Kidney glomerular epithelial cell (primary cell): ENCODE measurements around the gene SDF4.
A peak's percentile ranks its signal among the peaks of the same experiment; 100 is the strongest.

Experiments
- DNase-seq: peaks from one replicate; lab custom pipeline; 2025; lab: John Stamatoyannopoulos, UW

SDF4 gene, protein sequence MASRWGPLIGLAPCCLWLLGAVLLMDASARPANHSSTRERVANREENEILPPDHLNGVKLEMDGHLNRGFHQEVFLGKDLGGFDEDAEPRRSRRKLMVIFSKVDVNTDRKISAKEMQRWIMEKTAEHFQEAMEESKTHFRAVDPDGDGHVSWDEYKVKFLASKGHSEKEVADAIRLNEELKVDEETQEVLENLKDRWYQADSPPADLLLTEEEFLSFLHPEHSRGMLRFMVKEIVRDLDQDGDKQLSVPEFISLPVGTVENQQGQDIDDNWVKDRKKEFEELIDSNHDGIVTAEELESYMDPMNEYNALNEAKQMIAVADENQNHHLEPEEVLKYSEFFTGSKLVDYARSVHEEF

GRCh38 chr1:1231400-1232207 lies at the start of gene SDF4:
TSS of gene SDF4 (minus strand) at chr1:1232001. CDS start at chr1:1228772, 3,229 bp downstream.
- peak; percentile 91 for DNase-seq

- DNase-seq = no peak
Observed at GRCh38 chr1:1280782-1281481, 49.1 kb upstream of the SDF4 start.

DNA sequence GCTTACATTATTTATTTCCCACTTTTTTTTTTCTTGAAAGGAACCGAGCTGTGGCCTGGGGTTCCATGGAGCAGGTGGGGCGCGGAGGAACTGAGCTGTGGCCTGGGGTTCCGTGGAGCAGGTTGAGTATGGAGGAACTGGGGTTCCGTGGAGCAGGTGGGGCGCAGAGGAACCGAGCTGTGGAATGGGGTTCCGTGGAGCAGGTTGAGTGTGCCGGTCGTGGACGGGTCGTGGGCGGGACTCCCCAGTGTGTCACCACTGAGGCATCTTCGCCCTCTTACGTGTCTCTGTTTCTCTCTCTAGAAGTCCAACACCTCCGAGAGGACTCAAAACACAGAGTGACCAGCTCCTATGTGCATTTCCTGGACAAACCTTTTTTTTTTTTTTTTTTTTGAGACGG lies 47.2 kb upstream of the SDF4 start:
- DNase-seq = no peak

GRCh38 chr1:1278620-1279019 lies 46.8 kb upstream of the SDF4 start:
- no peak for DNase-seq

DNA sequence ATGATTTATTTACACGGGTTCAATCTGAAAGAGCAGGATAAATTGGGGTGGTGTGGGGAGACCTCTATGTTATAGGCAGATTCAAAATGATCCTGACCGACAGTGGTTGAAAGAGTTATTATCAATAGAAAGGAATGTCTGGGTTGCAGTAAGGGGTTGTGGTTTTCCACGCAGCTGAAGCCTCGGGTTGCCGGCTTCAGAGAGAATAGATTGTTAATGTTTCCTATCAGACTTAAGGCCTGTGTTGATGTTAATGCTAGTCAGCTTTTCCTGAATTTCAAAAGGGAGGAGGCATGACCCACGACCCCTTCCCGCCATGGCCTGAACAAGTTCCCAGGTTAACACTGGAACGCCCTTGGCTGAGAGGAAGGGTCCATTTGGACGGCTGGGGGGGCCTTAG lies 44.0 kb upstream of the SDF4 start:
- no peak for DNase-seq

DNA sequence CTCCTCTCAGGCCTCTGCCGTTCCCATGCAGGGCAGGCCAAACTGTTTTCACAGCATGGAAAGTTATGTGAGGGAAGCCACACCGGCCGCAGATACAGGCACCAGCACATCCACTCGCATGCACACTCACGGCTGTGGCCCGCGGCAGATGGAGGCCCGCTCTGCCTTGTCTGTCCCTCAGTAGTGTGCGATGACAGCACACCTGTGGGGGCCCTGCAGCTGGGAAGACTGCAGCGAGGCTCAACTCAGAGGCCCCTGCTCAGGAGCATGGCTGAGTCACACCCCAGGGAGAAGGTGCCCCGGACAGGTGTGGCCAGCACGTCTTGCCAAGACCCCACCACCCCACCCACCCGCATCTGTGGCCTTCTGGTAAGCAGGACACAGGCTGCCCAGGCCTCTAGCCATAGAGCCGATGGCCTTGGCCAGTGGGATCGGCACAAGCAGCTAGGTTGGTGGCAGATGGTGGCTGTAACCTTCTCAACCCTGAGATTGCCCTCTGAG lies 43.2 kb upstream of the SDF4 start:
- DNase-seq = no peak

- DNase-seq = no peak
Observed at GRCh38 chr1:1274299-1274930, 42.6 kb upstream of the SDF4 start.

DNA sequence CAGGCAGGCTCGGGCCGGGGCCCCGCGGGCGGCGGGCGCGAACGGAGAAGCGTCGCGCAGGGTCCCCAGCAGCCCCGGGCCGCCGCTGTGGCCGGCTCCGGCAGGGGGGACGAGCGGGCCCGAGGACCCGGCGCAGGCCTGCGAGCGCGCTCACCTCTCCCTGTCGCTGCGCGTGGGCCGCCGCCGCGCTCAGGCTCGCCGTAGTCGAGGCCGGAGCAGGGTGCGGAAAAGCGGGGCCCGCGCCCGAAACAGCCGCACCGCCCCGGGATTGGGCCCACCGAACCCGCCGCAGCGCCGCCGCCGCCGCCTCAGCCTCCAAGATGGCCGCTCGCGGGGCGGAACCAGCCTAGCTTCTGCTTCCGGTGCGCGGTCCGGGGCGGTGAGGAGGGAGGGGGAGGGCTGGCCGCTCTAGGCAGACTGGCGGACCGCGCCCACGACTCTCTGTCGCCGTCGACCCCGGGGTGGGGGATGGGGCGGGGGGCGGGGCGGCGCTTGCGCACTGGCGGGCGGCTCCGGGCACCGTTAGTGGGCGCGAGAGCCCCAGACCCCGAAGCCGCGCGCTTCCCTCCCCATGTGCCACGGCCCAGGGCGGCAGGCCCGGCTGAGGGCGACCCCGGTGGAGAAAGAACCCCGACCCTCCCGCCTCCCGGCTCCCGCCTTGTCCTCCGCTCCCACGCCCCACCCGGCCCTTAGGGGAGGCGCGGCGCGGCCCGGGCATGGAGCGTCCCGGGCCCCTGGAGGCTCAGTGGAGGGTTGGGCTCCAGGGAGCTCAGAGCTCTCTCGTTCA lies 41.9 kb upstream of the SDF4 start, which contains the start of gene UBE2J2:
UBE2J2 (minus strand) TSS at position 343 of the 787 bp plus-strand sequence. CDS start 5,862 bp downstream, outside the sequence.
- peak; percentile 47 for DNase-seq

DNA sequence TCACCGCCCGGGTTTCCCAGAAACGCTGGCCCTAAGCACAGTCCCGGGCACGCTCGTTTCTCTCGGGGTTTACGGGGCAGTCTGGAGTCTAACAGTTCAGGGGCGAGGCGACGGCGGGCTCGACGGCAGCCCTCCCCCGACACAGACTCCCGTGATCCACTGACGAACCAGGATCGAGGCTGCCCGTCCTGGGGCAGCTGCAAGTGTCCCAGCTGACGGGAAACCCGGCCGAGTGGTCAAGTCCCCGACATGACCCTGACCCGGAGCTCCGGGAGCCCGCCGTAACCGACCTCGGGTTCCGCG lies 41.4 kb upstream of the SDF4 start:
- DNase-seq = no peak

DNA sequence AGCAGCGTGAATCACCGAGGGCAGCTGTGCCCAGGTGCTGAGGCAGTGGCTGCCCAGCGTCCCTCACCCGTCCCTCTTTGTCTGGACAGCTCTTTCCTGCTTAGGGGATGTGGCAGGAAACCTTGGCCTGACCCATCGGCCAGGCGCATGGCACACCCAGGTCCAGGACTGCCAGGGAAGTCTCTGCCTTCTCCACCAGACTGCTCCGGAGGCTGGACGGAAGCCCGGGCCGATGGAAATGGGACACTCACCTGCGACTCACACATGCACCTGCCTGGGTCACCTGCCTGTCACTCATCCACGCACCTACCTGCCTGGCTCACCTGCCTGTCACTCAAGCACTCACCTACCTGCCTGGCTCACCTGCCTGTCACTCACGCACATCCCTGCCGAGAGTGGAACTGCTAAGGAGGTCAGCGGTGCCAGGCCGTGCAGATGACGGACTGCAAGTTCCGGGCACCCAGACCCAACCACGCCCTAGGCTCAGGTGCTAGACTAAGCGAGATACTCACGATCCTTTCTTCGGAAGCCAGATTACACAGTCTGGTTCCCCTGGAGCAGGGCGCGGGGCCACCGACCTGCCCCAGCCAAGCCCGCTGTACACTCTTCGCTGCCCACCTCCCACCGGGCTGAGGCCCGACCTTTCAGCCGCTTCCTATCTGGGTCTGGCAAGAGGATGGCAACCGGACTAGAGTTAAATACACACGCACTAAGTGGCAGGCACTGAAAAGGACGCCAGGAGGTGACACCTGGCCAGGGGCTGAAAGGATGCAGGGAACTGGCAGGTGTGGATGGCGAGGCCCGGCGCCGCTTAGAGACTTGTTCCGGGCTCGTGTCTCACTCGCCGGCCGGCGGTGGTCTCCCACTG lies 40.8 kb upstream of the SDF4 start:
- no peak for DNase-seq

DNA sequence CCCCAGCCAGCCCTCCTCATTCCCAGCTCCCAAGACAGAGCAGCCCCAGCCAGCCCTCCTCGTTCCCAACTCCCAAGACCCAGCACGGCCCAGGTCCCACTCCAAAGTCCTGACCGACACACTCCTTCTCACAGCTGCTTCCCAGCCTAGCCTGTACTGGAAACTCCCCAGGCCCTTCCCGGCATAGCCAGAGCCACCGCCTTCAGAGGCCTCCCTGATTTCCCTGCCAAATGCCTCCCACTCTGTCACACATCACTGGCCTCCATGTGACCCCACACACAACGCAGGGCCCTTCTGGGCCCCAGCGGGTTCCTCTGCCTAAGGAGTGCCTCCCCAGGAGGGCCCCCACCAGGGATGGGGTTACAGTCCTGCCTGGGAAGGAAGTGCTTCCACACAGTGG lies 39.0 kb upstream of the SDF4 start:
- peak; percentile 28 for DNase-seq

DNA sequence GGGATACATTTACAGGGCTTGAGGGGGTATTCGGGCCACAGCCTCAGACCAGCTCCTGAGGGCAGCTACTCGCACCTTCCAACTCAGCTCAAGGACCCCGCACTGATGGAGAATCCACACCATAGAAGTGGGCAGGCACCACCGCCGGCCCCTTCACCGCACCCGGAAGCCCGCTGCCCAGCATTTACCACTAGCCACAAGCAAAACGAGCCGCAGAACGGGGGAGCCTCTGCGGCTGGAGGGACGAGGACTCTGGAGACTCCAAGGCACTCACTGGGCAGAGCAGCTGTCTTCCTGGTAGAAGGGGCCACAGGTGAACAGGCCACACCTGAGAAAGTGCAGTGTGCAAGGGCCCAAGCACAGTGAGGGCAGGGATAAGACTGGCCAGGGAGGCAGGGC lies 36.5 kb upstream of the SDF4 start:
- DNase-seq = no peak

GRCh38 chr1:1267488-1268283 lies 35.9 kb upstream of the SDF4 start:
- DNase-seq = no peak

GRCh38 chr1:1264868-1265272 lies 33.1 kb upstream of the SDF4 start:
- peak; percentile 55 for DNase-seq

DNA sequence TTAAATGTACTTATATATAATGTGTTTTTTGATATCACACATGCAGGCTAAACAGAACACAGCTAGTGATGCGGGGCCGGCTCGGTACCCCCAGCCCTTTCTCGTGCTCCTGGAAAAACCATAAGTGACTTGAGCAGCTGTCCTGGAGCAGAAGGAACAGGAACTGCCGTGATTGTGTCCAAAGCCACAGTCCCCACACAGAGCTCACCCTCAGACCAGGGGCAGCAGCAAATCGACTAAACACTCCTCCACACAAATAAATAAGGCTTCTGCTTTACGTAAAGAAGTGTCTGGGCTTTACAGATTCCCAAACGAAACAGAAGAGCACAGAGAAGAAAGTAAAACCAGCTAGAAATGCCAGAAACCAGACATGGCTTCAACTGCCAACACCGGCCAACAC lies 32.2 kb upstream of the SDF4 start:
- DNase-seq = no peak

GRCh38 chr1:1262758-1263157 lies 31.0 kb upstream of the SDF4 start:
- no peak for DNase-seq

GRCh38 chr1:1262071-1262470 lies 30.3 kb upstream of the SDF4 start:
- DNase-seq = no peak

DNA sequence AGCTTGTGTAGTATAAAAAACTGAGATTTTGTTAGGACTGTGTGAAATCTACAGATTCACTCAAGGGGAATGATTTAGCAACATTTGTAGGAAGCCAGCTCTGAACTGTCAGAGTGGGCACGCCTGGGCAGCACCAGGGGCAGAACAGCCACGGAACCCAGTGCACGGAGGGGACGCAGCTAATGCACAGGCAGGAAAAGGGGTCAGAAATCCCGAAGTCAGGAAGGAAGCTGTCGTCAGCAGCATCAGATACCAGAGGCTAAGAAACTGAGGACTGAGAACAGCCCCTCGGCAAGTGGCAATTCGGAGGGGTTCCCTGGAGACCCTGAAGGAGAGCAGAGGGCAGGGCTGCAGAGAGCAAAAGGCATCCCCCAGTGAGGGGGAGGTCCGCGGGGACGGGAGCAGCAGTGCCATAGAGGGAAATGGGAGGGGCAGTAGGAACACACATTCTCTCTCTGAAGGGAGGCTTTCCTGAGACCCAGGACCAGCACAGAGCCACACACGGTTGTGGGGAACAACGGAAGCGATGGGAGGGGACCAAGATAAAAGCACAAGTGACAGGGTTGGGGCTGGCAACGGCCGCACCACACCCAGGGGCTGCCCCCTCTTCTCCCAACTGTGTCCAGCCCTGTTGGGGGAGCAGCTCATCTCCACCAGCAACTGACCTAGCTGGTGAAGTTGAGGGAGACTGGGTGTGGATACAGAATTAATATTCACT lies 29.2 kb upstream of the SDF4 start:
- no peak for DNase-seq
